ENCODE results near the gene SMG9.

The SMG9 gene, protein sequence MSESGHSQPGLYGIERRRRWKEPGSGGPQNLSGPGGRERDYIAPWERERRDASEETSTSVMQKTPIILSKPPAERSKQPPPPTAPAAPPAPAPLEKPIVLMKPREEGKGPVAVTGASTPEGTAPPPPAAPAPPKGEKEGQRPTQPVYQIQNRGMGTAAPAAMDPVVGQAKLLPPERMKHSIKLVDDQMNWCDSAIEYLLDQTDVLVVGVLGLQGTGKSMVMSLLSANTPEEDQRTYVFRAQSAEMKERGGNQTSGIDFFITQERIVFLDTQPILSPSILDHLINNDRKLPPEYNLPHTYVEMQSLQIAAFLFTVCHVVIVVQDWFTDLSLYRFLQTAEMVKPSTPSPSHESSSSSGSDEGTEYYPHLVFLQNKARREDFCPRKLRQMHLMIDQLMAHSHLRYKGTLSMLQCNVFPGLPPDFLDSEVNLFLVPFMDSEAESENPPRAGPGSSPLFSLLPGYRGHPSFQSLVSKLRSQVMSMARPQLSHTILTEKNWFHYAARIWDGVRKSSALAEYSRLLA

DNA sequence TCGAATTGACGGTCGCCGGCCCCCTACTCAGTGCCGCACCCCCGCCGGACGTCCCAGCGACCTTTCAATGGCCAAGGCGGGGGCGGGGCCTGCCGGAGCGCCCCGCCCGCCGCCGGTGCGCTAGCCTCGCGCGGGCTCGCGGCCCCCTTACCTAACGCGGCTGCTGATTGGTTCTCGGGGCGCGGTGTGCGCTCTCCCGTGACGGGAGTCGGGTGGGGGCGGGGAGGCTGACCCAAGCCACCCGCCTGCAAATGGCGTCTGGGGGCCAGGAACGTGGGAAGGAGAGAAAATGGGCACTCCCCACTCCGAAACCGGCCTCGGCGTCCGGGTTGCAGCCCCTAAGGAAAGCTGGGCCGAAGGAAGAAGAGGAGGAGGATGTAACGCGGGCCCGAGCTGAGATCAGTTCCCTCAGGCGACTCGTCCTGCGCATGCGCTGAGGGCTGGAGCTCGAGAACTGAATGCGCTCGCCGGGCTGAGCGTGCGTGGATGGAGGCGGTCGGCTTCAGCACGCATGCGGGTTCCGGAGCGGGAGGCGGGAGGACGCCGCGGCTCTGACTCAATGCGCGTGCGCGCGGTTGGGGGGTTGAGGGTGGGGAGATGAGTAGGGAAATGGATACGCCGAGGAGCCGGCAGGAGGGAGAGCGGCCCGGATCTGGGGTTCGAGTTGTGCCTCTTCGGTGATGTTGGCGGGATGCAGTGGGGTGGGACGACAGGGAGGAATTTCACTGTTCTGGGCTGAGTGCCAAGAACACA, at the start of gene SMG9:
Gene SMG9 (minus strand): TSS at position 460 of the 753 bp plus-strand sequence. CDS start 4,221 bp downstream, outside the sequence.
- DNase-seq: peak; percentile 98

DNA sequence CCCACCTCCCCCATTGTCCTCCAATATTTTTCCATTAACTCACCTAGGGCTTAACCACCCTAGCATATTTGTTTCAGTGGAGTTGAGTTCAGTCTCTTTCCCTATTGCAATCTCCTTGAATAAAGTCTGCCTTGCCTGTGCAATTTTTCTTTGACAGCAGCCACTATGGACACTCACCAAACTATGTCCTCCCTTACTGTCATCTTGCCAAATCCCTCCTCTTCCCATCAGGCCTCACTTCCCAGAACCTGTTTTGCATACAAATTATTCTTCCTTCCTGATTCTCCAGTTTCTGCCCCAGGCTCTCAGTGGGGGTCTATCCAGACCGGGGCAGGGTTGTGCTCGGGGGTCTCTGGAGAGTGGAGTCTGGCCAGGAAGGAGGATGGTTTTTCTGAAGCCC, 49.7 kb upstream of the SMG9 start:
- no peak for DNase-seq

DNA sequence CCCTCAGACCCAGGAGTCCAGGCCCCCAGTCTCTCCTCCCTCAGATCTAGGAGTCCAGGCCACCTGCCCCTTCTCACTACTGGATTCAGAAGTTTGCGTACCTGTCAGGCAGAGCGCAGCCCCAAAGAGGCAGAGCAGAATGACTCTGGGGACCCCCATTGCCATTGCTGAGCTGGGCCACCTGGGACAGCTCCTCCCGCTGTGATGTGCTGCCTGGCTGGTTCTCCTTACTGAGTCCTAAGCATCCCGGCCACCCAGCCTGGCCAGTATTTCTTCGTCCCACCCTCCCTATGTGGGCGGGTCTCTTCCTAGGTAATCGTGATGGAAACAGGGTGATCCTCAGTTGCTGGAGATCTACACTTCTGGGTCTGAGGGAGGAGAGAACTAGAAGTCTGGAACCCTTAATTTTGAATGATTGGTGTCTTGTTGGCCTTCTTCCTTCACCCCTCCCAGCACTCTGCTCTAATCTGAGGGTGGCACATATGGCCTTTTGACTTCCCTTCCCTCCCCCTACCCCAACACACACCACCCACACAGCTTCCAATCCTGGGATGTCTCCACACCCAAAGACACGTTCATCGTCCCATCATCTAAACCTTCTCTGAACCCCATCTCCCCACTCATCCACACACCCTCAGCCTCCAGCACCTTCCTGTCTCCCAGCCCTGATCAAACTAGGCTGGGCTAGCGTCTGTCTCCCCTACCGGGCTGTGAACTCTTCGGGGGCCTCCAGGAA, 47.6 kb upstream of the SMG9 start, which contains the start of gene LYPD5:
Gene LYPD5 (minus strand): TSS at position 232 of the 736 bp plus-strand sequence. CDS start 67 bp downstream, at position 165.
- DNase-seq: no peak

- no peak for DNase-seq
Measured at GRCh38 chr19:43799502-43800142, 44.9 kb upstream of the SMG9 start.

DNA sequence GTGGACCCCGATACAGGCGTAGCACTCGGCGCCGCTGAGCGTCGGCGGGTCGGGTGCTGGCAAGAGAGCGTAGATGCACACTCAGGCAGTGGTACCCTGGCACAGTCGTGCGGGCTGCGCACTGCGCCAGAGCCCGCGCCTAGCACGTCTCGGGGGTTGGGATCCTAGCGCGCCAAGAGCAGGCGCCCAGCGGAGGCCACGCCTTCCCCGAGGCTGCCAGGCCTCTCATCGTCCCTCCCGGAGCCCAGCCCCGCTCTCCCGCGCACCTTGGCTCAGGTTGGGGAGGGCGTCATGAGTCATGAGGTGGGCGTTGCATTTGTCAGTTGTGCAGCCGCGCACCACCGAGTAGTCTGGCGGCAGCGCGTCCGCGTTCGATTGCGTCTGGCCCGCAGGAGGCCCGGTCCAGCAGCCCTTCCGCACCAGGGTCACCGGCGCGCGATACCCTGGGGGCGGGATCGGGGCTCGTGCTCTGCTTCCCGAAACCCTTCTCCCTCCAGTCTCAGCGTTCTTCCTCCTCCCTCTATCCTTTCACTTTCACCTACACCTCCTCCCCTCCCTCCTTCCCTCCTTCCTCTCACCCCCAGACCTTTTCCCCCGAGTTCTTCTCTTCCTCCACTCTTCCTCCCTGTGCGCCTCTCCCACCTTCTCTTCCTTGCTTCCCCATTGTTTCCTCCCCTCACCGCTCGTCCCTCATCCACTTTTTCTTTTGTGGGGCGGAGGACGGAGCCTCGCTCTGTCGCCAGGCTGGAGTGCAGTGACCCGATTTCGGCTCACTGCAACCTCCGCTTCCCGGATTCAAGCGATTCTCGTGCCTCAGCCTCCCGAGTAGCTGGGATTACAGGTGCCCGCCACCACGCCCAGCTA, 44.0 kb upstream of the SMG9 start:
- peak; percentile 55 for DNase-seq

DNA sequence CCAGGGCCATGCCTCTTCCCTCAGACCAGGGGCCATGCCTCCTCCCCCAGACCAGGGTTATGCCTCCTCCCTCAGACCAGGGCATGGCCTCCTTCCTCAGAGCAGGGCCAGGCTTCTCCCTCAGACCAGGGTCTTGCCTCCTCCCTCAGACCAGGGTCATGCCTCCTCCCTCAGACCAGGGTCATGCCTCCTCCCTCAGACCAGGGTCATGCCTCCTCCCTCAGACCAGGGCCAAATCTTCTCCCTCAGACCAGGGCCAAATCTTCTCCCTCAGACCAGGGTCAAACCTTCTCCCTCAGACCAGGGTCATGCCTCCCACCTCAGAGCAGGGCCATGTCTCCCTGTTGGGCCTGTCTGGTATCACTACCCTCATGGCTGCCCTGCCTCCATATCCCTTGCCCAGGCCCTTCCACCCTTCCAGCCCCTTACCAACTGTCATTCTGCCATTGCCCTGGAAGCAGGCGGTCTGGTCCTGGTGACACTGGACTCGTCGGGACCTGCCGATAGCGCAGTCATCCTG, 43.3 kb upstream of the SMG9 start:
- no peak for DNase-seq

GRCh38 chr19:43797556-43797955, 42.8 kb upstream of the SMG9 start:
- DNase-seq: no peak

DNA sequence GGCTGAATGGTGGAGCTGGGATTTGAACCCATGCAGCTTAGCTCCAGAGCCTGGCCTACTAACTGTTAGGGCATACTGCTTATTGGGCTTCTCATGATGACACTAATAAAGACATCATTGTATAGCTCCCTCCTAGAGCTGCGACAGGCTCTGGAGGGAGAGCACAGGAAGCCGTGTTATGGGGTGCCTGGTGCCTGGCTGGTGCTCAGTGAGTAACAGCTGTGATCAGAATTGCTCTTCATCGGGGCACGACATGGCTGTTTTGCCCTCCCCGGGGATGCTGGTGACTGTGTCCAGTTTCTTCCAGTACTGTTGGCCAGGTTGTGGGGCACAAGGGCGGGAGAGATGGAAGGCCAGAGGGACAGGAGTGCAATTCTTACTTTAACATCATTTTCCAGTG, 42.4 kb upstream of the SMG9 start:
- no peak for DNase-seq

DNA sequence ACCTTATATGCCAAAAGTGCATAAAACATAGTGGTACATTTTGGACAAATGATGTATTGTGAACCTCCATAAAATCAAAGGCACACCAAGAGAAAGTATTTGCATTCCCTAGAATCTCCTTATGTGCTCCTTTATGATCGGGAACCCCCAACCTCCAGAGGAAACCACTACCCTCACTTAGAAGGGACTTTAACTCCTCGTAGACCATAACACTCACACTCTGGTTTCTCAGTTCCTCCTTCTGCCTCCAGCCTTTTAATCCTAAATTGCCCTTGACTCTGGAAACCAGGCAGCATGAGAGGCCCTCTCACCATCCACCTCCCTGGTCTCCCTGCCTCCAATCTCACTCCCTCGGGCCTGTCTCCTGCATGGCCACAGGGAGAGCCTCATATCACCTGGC, 35.8 kb upstream of the SMG9 start:
- DNase-seq: no peak

- peak; percentile 78 for DNase-seq
Measured at GRCh38 chr19:43789029-43789428, 34.3 kb upstream of the SMG9 start.

DNA sequence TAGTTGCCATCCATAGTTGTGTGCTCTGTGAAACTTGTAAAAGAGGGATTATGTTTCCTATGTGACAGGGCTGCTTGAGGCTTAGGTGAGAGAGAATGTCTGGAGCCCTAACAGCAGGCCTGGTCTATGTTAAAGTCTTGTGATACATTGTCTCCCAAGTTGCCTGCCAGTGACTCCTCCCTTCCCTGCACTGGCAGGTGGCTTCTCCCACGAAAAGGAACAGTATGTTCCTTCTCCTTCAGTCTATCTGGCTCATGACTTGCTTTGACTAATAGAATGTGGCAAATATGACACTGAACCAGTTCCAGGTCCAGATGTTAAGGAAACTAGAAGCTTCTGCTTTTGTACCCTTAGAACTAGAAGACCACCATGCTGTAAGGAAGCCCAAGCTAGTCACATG, 31.9 kb upstream of the SMG9 start:
- no peak for DNase-seq

GRCh38 chr19:43784981-43785808, 30.4 kb upstream of the SMG9 start:
- DNase-seq: peak; percentile 91

DNA sequence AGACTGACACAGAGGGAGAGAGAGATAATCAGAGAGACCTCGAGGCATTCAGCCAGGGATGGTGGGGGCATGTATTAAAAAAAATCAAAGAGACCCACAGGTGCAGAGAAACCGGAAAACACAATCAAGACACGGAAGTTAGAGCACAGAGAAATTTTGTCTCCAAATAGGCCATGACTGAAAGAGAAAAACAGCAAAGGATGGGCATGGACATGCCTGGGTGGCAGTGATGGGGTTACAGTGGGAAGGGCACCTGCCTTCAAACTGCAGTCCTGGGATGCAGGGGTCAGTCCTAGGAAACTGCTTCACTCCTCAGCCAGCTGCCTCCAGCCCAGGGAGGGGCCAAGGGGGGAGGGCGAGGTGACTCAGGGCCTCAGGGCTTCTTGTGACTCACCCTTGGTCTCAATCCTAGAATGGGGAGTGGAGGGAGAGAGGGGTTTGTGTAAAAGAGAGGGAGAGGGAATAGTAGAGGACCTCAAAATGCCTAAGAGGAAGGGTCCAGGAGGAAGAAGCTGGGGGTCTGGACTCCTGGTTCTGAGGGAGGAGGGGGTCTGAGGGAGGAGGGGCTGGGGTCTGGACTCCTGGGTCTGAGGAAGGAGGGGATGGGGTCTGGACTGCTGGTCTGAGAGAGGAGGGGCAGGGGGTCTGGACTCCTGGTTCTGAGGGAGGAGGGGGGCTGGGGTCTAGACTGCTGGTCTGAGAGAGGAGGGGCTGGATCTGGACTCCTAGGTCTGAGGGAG, 29.6 kb upstream of the SMG9 start:
- peak; percentile 72 for DNase-seq

- DNase-seq: no peak
Measured at GRCh38 chr19:43783636-43784035, 28.9 kb upstream of the SMG9 start.

GRCh38 chr19:43782689-43783231, 28.0 kb upstream of the SMG9 start:
- DNase-seq: peak; percentile 80

DNA sequence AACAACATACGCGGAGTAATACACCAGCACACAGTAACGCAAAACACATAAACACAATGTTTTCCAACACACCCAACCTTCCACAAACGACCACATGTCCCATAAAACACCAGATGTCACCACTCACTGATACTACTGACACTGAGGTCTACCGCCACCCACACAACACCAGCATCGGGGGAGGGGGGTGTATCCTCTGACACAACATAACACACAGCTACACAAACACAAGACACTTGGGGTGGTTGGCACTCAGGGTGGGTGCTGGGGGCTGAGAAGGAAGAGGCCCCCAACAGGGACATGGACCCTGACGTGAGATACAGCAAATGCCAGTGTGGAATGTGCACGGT, 27.5 kb upstream of the SMG9 start:
- no peak for DNase-seq

DNA sequence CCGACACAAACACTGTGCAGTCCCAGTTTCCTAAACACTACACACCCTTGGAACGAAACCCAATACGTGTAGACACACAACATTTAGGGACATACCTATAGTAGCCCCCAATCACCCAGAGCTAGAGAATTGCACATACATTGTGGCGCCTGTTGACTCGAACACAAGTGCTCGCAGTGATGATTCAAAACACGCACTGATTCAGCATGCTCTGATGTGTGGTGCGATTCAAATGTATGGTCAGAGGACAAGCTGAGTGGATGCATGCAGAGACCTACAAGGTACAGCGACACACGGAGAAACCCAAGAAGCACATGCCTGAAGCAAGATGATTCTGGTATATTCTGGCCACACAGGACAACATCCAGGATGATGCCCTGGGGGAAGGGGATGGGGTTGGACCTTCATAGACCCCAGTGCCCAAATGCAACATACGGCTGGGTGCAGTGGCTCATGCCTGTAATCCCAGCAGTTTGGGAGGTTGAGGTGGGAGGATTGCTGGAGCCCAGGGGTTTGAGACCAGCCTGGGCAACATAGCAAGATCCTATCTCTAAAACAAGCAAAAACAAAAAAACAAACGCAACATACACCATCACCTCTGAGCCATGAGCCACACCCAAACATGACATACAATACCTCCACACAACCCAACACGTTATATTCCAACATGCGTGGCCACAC, 27.0 kb upstream of the SMG9 start:
- DNase-seq: no peak

DNA sequence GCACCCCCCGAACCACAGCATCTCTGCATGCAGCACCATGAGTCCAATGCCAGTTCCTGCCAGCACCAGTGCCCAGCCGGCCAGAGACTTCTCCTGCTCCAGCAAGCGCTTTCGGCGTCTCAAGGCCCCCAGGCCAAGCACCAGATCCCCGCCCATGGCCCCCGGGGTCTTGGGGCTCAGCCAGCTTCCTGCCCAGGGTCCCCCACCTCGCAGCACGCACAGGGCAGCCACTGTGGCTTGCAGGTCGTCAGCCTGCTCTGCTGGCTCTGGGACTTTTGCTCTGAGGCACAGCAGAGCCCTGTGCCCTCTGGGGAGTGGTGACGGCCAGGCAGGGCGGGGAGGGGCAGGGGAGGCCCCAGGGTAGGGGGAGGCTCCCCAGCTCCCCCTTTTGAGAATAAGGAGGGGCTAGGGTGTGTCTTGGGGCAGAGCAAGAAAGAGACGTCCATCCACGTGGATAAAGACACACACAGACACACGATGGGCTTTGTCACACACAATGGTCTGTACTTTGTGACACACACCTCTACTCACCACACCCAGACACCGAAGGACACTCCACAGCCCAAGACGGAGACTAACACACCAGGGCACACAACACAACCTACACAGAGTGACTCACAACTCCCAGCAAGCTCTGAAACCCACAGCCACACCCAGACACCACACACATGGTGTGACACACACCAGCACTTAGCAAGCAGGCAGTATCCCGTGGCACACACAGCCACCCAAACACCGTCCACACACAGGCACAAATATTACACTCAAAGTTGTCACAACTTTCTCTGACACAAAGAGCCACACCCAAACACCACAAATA, 26.2 kb upstream of the SMG9 start, which contains the start of gene KCNN4:
Gene KCNN4 (minus strand): TSS at position 268 of the 820 bp plus-strand sequence. CDS start 112 bp downstream, at position 156.
- DNase-seq: peak; percentile 81

All from hematopoietic multipotent progenitor cell treated with erythropoietin and hydrocortisone succinate and interleukin-3 and kit ligand, for 6 days (in vitro differentiated cells).